GM18505 (cell line): ENCODE measurements around the gene PPARD.

Source experiments
- ATAC-seq: cut with Tn5 transposase; IDR thresholded peaks from one replicate; pipeline ENCODE4 v1.9.1; 2021; ENCODE audit not compliant: unreplicated experiment
- POLR2A ChIP-seq: IDR thresholded peaks from 4 replicates; pipeline ENCODE4 v1.6.1; 2011; ENCODE audit warnings: borderline replicate concordance; ENCODE audit not compliant: insufficient read depth, insufficient read length; ENCODE audit errors: extremely low read depth

PPARD gene

DNA sequence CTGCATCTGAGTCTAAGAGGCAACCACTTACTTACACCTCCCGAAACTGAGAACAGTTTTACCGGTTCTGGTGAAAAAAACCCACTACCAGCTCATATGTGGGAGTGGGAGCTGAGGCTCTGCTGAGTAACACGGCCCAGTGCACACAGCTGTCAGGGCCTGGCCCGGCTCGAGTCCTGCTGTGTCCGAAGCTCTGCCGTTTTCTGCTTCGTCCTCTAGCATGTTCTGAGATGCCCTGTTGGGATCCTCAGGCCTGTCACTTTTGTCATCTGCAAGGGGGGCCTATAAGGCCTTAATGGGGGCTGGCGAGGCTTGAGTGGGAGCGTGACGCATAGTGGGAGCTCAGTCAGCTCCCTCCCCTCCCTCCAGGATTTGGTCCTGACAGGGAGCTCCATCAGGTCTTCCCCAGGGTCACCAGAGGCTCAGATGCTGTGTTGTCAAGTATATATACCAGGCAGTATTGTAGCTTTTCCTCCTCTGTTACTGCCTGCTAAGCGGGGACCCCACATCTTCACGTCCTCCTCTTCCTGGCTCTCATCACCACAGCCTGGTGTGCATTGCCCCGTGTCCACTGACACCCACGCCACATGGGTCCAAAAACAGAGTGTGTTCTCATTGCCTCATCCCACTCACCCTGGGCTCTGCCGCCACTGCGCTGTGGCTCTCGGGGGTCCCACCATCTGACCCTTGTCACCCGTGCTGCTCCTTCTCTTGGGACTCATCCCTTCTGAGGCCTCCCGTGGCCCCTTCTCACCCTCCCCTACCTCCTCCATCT lies 64.5 kb downstream of the PPARD start:
- TF ChIP-seq POLR2A = no peak
- ATAC-seq = no peak

DNA sequence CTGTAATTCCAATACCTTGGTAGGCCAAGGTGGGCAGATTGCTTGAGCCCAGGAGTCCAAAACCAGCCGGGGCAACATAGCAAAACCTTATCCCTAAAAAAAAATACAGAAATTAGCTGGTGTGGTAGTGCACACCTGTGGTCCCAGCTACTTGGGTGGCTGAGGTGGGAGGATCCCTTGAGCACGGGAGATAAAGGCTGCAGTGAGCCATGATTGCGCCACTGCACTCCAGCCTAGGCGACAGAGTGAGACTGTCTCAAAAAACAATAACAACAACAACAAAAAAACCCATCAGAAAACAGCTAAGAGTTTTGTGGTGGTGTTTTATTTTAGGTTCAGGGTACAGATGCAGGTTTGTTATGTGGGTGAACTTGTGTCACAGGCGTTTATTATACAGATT lies 66.9 kb downstream of the PPARD start:
- ATAC-seq = no peak
- no peak for TF ChIP-seq POLR2A

DNA sequence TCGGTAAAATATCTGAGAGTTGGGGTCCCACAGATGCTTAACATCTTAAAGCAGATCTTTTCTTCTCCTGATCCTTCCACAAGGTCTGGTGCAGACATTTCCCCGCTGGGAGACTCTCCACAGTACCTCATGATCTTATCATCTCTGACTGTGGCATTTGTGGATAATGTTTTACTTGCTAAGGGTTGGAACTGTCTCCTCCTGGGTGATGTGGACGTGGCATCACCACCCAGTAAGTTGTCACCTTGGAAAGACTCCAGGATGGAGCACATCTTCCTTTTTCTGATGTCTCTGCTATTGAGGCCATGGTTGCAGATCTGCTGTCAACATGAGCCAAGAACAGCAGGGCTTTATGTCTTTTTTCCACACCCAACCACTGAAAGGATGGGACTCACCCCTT lies 67.8 kb downstream of the PPARD start:
- no peak for TF ChIP-seq POLR2A
- ATAC-seq = no peak

DNA sequence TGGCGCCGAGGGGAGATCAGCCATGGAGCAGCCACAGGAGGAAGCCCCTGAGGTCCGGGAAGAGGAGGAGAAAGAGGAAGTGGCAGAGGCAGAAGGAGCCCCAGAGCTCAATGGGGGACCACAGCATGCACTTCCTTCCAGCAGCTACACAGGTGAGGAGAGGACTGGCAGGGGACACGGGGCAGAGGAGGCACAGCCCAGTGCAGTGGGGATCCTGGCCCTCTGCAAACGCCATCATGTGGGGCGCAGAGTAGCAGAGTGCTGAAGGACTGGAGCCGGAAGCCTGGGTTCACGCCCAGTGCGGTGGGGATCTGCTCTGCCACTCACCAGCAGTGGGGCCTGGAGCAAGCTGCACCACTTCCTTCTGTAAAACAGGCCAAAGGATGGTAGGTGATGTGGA lies 68.7 kb downstream of the PPARD start:
- no peak for ATAC-seq
- no peak for TF ChIP-seq POLR2A

- no peak for ATAC-seq
- TF ChIP-seq POLR2A = no peak
Measured at GRCh38 chr6:35412102-35412501, 69.7 kb downstream of the PPARD start.

GRCh38 chr6:35413911-35414310 lies 71.6 kb downstream of the PPARD start:
- no peak for ATAC-seq
- TF ChIP-seq POLR2A = no peak

DNA sequence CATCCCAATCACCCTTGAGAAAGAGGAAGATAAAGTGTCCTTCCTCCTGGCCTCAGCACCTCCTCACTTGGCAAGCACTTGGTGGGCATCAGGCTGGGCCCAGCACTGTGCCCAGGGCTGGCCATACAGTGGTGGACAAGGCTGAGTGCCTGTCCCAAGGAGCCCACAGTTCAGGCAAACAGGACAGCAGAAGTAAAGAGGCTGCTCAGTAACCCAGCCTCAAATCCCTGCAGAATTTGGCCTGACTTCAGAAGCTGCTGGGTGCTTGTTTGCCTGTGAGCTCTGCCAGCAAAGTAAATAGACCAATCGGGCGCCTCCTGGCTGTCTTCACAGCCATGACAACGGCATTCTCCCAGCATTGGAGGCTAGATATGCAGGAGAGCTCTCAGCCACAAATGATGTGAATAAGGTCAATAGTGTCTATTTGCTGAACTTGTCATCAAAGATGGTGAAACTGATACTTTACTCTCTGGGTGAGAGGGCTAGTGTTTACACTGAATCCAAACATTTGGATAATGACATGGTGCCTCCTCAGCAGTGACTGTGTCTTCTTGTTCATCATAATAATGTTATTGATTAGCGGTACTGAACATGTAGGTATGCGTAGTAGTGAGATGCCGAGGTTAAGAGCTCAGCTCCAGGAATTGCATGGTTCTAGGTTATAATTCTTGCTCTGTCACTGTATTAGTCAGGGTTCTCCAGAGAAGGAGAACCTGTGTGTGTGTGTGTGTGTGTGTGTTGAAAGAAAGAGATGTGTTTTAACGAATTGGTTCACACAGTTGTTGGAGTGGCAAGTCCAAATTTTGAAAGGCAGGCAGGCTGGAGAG lies 72.9 kb downstream of the PPARD start:
- TF ChIP-seq POLR2A = no peak
- no peak for ATAC-seq

DNA sequence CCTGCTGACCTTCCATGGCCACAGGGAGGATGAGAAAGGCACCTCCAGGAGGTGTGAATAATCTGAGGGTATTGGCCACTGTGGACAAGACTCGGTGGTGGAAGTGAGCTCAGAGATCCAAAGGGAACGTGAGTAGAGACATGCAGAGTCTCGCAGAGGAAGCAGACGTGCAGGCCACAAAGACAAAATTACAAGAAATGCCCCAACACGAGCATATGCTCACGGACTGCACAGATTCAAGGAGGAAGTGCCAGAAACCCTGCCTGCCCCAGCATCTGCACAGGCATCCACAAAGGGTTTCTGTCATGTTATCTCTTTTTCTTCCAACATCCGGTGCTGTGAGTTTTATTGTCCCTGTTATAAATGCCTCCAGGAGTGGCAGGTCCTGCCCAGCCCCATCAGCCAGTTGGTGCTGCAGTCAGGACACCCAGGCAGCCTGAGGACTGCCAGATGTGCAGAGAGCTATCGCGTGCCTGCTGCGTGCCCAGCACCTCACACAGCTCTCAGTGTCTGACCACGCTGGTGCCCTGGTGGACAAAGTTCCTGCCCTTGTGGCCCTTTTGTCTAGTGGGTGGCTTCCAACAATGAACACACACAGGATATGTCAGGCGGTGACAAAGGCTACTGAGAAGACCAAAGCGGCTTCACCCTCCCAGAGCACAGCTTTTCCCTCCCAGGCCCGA lies 75.8 kb downstream of the PPARD start:
- ATAC-seq = no peak
- no peak for TF ChIP-seq POLR2A

DNA sequence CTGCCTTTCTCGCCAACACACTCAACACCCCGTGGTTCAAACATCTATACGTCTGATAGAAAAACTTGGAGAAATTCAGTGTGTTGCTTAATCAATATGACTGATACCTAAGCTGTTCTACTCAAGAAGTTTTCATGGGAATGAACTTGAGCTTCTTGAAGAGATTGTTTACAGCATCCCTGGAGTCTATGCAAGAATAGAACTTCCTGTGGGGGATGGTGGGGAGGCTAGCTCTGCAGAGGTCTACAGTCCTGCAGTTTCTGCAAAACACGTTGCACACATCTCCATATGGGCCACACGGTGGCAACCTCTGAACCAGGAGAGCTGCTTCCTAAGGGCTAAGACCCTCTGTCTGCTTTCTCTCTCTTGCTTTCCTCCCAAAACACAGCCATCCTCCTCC lies 77.1 kb downstream of the PPARD start:
- no peak for ATAC-seq
- no peak for TF ChIP-seq POLR2A

DNA sequence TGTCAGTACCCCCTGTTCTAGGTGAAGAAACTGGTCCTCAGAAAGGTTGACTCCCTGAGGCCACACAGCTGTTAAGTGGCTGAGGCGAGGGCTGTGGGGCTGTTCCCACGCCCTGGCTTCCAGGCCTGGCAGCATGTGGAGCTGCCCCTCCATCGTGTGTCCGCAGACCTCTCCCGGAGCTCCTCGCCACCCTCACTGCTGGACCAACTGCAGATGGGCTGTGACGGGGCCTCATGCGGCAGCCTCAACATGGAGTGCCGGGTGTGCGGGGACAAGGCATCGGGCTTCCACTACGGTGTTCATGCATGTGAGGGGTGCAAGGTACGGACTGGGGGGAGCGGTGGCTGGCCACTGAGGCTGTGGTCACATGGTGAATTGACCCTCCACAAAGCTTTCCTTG lies 77.6 kb downstream of the PPARD start:
- no peak for ATAC-seq
- TF ChIP-seq POLR2A = no peak

DNA sequence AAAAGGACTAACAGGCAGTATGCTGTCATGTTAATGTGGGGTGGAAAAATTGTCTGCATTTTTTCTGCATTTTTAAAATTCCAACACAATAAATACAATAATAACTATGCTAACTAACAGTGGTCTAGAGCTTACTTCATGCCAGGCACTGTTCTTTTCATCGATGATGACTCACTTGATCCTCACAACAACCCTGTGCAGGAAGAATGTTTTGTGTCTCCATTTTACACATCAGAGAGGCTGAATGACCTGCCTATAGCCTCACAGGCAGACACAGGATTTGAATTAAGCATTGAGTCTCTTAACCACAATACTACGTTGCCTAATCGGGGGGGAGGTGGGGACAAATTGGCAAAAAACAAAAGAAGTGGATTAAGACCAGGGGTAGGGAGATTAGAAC lies 82.9 kb downstream of the PPARD start:
- no peak for ATAC-seq
- TF ChIP-seq POLR2A = no peak

DNA sequence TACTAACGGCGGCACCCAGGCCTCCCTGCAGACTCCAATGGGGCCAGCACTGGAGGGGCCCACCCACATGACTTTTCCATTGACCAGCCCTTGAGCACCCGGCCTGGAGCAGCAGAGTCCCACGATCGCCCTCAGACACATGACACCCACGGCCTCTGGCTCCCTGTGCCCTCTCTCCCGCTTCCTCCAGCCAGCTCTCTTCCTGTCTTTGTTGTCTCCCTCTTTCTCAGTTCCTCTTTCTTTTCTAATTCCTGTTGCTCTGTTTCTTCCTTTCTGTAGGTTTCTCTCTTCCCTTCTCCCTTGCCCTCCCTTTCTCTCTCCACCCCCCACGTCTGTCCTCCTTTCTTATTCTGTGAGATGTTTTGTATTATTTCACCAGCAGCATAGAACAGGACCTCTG lies 83.7 kb downstream of the PPARD start:
- no peak for ATAC-seq
- TF ChIP-seq POLR2A = no peak

DNA sequence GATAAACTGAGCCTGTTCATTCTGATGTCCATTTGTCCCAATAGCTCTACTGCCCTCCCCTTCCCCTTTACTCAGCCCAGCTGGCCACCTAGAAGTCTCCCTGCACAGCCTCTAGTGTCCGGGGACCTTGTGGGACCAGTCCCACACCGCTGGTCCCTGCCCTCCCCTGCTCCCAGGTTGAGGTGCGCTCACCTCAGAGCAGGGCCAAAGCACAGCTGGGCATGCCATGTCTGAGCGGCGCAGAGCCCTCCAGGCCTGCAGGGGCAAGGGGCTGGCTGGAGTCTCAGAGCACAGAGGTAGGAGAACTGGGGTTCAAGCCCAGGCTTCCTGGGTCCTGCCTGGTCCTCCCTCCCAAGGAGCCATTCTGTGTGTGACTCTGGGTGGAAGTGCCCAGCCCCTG lies 85.1 kb downstream of the PPARD start:
- ATAC-seq = no peak
- TF ChIP-seq POLR2A = no peak
